ENCODE measurements around the gene WWTR1. TPM values are rescaled to one million over a fixed set of nuclear protein-coding genes. Genes with fewer than 3 reads are reported as not detected.

The WWTR1 gene
- polyA plus RNA-seq, 1 experiment: 164 TPM

GRCh38 chr3:149572796-149573414, 84.9 kb downstream of the WWTR1 start:
- DNase-seq (ENCODE audit: low read depth, low spot score): no peak
- Histone ChIP-seq H3K9me3 (ENCODE audit: control insufficient read depth, insufficient read depth, low read length) (no peaks in the 10 kb centered on the region), H3K27me3 (ENCODE audit: control insufficient read depth, insufficient read depth, low read length) (no peaks in the 10 kb centered on the region), H3K4me3 (ENCODE audit: low read depth, low read length) (no peak overlapping the region), H3K27ac (ENCODE audit: low read depth, low read length) (peak overlapping the region; percentile 71)
- no peak for TF ChIP-seq CTCF (IDR thresholded peaks at IDR 0.05; ENCODE audit: low read depth, low read length)
- ChIA-PET POLR2A (interaction anchor here (0.6 to 1.4 kb wide), 4 partner anchors 36 to 85 kb away, joined by 3 to 11 read pairs (median 5); partner anchors contain the start of gene WWTR1), CTCF (interaction anchor here (0.7 to 2.1 kb wide), 6 partner anchors 42 to 617 kb away, joined by 3 to 8 read pairs (median 4); no protein-coding TSS in a partner anchor)

- no peaks in the 10 kb centered on the region for H3K27me3 ChIP-seq (ENCODE audit: control insufficient read depth, insufficient read depth, low read length)
- ChIA-PET POLR2A (no interaction called here), CTCF (interaction anchor here (1.7 to 3.8 kb wide), 2 partner anchors 18 to 146 kb away, joined by 4 to 21 read pairs; no protein-coding TSS in a partner anchor)
- TF ChIP-seq CTCF (IDR thresholded peaks at IDR 0.05; ENCODE audit: low read depth, low read length): no peak
- H3K27ac ChIP-seq (ENCODE audit: low read depth, low read length): no peak overlapping the region
- no peak overlapping the region for H3K4me3 ChIP-seq (ENCODE audit: low read depth, low read length)
- no peaks in the 10 kb centered on the region for H3K9me3 ChIP-seq (ENCODE audit: control insufficient read depth, insufficient read depth, low read length)
- DNase-seq (ENCODE audit: low read depth, low spot score): no peak
Measured at GRCh38 chr3:149571381-149571780, 86.4 kb downstream of the WWTR1 start.

GRCh38 chr3:149570016-149570415, 87.8 kb downstream of the WWTR1 start:
- ChIA-PET POLR2A (no interaction called here), CTCF (interaction anchor here (1.1 to 4.2 kb wide), 6 partner anchors 12 to 147 kb away, joined by 4 to 21 read pairs (median 12); no protein-coding TSS in a partner anchor)
- H3K9me3 ChIP-seq (ENCODE audit: control insufficient read depth, insufficient read depth, low read length): no peaks in the 10 kb centered on the region
- DNase-seq (ENCODE audit: low read depth, low spot score): no peak
- no peak overlapping the region for H3K4me3 ChIP-seq (ENCODE audit: low read depth, low read length)
- TF ChIP-seq CTCF (IDR thresholded peaks at IDR 0.05; ENCODE audit: low read depth, low read length): no peak
- no peaks in the 10 kb centered on the region for H3K27me3 ChIP-seq (ENCODE audit: control insufficient read depth, insufficient read depth, low read length)
- no peak overlapping the region for H3K27ac ChIP-seq (ENCODE audit: low read depth, low read length)

GRCh38 chr3:149567381-149567780, 90.4 kb downstream of the WWTR1 start:
- Histone ChIP-seq H3K27me3 (ENCODE audit: control insufficient read depth, insufficient read depth, low read length) (no peaks in the 10 kb centered on the region), H3K27ac (ENCODE audit: low read depth, low read length) (no peak overlapping the region), H3K4me3 (ENCODE audit: low read depth, low read length) (no peak overlapping the region), H3K9me3 (ENCODE audit: control insufficient read depth, insufficient read depth, low read length) (peaks cover 4% of the 10 kb centered on the region; the same call in 1 of the 2 replicates)
- POLR2A ChIA-PET: no interaction called here
- no peak for TF ChIP-seq CTCF (IDR thresholded peaks at IDR 0.05; ENCODE audit: low read depth, low read length)
- CTCF ChIA-PET: interaction anchor here (0.6 to 4.2 kb wide), 5 partner anchors 36 to 201 kb away, joined by 3 to 21 read pairs (median 3); partner anchors contain the start of gene WWTR1
- DNase-seq (ENCODE audit: low read depth, low spot score): no peak

GRCh38 chr3:149566292-149566975, 91.4 kb downstream of the WWTR1 start:
- POLR2A ChIA-PET: no interaction called here
- no peak overlapping the region for H3K4me3 ChIP-seq (ENCODE audit: low read depth, low read length)
- no peaks in the 10 kb centered on the region for H3K27me3 ChIP-seq (ENCODE audit: control insufficient read depth, insufficient read depth, low read length)
- no peak for TF ChIP-seq CTCF (IDR thresholded peaks at IDR 0.05; ENCODE audit: low read depth, low read length)
- peak overlapping the region; percentile 25 for H3K27ac ChIP-seq (ENCODE audit: low read depth, low read length)
- CTCF ChIA-PET: interaction anchor here (0.6 to 1.4 kb wide), 4 partner anchors 36 to 183 kb away, joined by 3 to 6 read pairs (median 4); partner anchors contain the start of gene WWTR1
- DNase-seq (ENCODE audit: low read depth, low spot score): no peak
- H3K9me3 ChIP-seq (ENCODE audit: control insufficient read depth, insufficient read depth, low read length): peaks cover 4% of the 10 kb centered on the region; the same call in 1 of the 2 replicates
